ENCODE results near the gene ZNF860. TPM values are rescaled to one million over a fixed set of nuclear protein-coding genes. Genes with fewer than 3 reads are reported as not detected.

The ZNF860 gene
- total and polyA plus RNA-seq, 2 experiments from 2014 or later: not detected

GRCh38 chr3:31955581-31955980 is 26.0 kb upstream of the ZNF860 start:
- no peaks in the 10 kb centered on the region for H3K27me3 ChIP-seq
- no peak for DNase-seq (ENCODE audit: low read depth in 1 of 2, low spot score in 1 of 2)
- no peak for TF ChIP-seq CTCF (IDR thresholded peaks at IDR 0.05; ENCODE audit: low read depth, low read length)
- peaks cover 8% of the 10 kb centered on the region for H3K4me1 ChIP-seq (ENCODE audit: low read depth)
- H3K36me3 ChIP-seq: no peaks in the 10 kb centered on the region
- H3K27ac ChIP-seq: no peak overlapping the region
- no peak overlapping the region for H3K4me3 ChIP-seq
- H3K9me3 ChIP-seq (ENCODE audit: low read depth): no peaks in the 10 kb centered on the region

- Histone ChIP-seq H3K27ac (no peak overlapping the region), H3K4me1 (ENCODE audit: low read depth) (peaks cover 8% of the 10 kb centered on the region), H3K4me3 (no peak overlapping the region)
These were observed 24.4 kb upstream of the ZNF860 start for GRCh38 chr3:31957106-31957505.

GRCh38 chr3:31958701-31959152 is 22.8 kb upstream of the ZNF860 start:
- Histone ChIP-seq H3K27me3 (no peaks in the 10 kb centered on the region), H3K4me1 (ENCODE audit: low read depth) (peaks cover 8% of the 10 kb centered on the region), H3K4me3 (no peak overlapping the region), H3K27ac (no peak overlapping the region), H3K9me3 (ENCODE audit: low read depth) (no peaks in the 10 kb centered on the region), H3K36me3 (no peaks in the 10 kb centered on the region)
- no peak for TF ChIP-seq CTCF (IDR thresholded peaks at IDR 0.05; ENCODE audit: low read depth, low read length)
- no peak for DNase-seq (ENCODE audit: low read depth in 1 of 2, low spot score in 1 of 2)

More at GRCh38 chr3:31957106-31957505, 24.4 kb upstream of the ZNF860 start:
- no peak for TF ChIP-seq CTCF (IDR thresholded peaks at IDR 0.05; ENCODE audit: low read depth, low read length)
- no peak for DNase-seq (ENCODE audit: low read depth in 1 of 2, low spot score in 1 of 2)
- H3K36me3 ChIP-seq: no peaks in the 10 kb centered on the region
- no peaks in the 10 kb centered on the region for H3K9me3 ChIP-seq (ENCODE audit: low read depth)
- H3K27me3 ChIP-seq: no peaks in the 10 kb centered on the region

- H3K9me3 ChIP-seq (ENCODE audit: low read depth): no peaks in the 10 kb centered on the region
- no peak overlapping the region for H3K4me3 ChIP-seq
- H3K4me1 ChIP-seq (ENCODE audit: low read depth): peaks cover 8% of the 10 kb centered on the region
- no peak overlapping the region for H3K27ac ChIP-seq
- no peaks in the 10 kb centered on the region for H3K36me3 ChIP-seq
- no peaks in the 10 kb centered on the region for H3K27me3 ChIP-seq
- TF ChIP-seq CTCF (IDR thresholded peaks at IDR 0.05; ENCODE audit: low read depth, low read length): no peak
- no peak for DNase-seq (ENCODE audit: low read depth in 1 of 2, low spot score in 1 of 2)
These were observed 22.3 kb upstream of the ZNF860 start for GRCh38 chr3:31959251-31959650.

GRCh38 chr3:31959951-31960792 is 21.4 kb upstream of the ZNF860 start:
- no peak for TF ChIP-seq CTCF (IDR thresholded peaks at IDR 0.05; ENCODE audit: low read depth, low read length)
- H3K4me1 ChIP-seq (ENCODE audit: low read depth): peaks cover 8% of the 10 kb centered on the region
- peak in 1 of 2 donors; percentile 38 for DNase-seq (ENCODE audit: low read depth in 1 of 2, low spot score in 1 of 2)
- no peak overlapping the region for H3K27ac ChIP-seq
- no peaks in the 10 kb centered on the region for H3K9me3 ChIP-seq (ENCODE audit: low read depth)
- H3K27me3 ChIP-seq: no peaks in the 10 kb centered on the region
- H3K36me3 ChIP-seq: no peaks in the 10 kb centered on the region
- no peak overlapping the region for H3K4me3 ChIP-seq

Measured in cardiac muscle cell (in vitro differentiated cells and primary cell).